IgD-negative memory B cell (primary cell): ENCODE data around the gene CAVIN2. TPM values are rescaled to one million over a fixed set of nuclear protein-coding genes. Genes with fewer than 3 reads are reported as not detected.

ENCODE experiments used
- polyA plus RNA-seq: library from polyadenylated mRNA; unstranded; fragments of 300-500 nt; fragmentation: Illumina TruSeq; gene quantifications from one replicate; pipeline ENCODE4 v1.2.3, GENCODE V29; 2021

CAVIN2 gene
- polyA plus RNA-seq, 1 donor from 2014 or later, result 4.8 TPM

Other genes starting within 250 kb of the CAVIN2 start
- 12.4 TPM for gene NABP1, start 169.0 kb downstream of the CAVIN2 start, polyA plus RNA-seq